ENCODE measurements around the gene CDCA3. TPM values are rescaled to one million over a fixed set of nuclear protein-coding genes. Genes with fewer than 3 reads are reported as not detected.
"Not testable (repeated sequence)": the region's sequence is repeated elsewhere in the genome, so short reads cannot be mapped to it uniquely, and the experiment has no call there.

The CDCA3 gene
- total and polyA plus RNA-seq, 2 of the 13 experiments (the other 11 are each of a cell fraction or from before 2014, with no cell fraction given) = 32.7 to 56.5 TPM

DNA sequence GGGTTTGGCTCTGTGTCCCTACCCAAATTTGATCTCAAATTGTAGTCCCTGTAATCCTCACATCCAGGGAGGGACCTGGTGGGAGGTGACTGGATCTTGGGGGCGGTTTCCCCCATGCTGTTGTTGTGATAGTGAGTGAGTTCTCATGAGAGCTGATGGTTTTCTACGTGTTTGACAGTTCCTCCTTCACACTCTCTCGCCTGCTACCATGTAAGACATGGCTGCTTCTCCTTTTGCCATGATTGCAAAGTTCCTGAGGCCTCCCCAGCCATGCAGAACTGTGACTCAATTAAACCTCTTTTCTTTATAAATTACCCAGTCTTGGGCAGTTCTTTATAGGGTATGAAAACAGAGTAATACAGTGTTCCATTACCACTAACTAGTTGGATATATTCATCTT lies 43.2 kb upstream of the CDCA3 start:
- Histone ChIP-seq H3K27ac (ENCODE audit: extremely low read length, insufficient read depth, low read length) (no peak overlapping the region), H3K27me3 (ENCODE audit: control insufficient read depth in 1 of 2, insufficient read depth in 2 of 2, low read length in 2 of 2) (no peaks in the 10 kb centered on the region; a peak in 1 of 5 replicates), H3K9ac (ENCODE audit: insufficient read depth, low read depth, low read length) (no peak overlapping the region), H4K20me1 (ENCODE audit: insufficient read depth, low read length) (no peaks in the 10 kb centered on the region), H3K4me2 (ENCODE audit: low read depth, low read length) (no peak overlapping the region), H3K4me3 (replicated peaks in 1 of 3; ENCODE audit: insufficient read depth in 1 of 3, low read depth in 2 of 3, low read length in 3 of 3) (no peak overlapping the region), H3K9me3 (ENCODE audit: low read length) (no peaks in the 10 kb centered on the region), H3K4me1 (ENCODE audit: insufficient read depth, low read length) (peaks cover 28% of the 10 kb centered on the region), H3K36me3 (replicated peaks in 1 of 2; ENCODE audit: control insufficient read depth in 1 of 2, insufficient read depth in 2 of 2, low read length in 2 of 2) (no peaks in the 10 kb centered on the region), H2AFZ (ENCODE audit: low read length) (no peak overlapping the region), H3K79me2 (ENCODE audit: insufficient read depth, low read length) (no peaks in the 10 kb centered on the region)
- TF ChIP-seq ZNF331 (CRISPR knock-in tag; IDR thresholded peaks at IDR 0.05) (no peak), SMAD9 (CRISPR knock-in tag; IDR thresholded peaks at IDR 0.05) (no peak)
- TF ChIP-seq, protein P1, sequence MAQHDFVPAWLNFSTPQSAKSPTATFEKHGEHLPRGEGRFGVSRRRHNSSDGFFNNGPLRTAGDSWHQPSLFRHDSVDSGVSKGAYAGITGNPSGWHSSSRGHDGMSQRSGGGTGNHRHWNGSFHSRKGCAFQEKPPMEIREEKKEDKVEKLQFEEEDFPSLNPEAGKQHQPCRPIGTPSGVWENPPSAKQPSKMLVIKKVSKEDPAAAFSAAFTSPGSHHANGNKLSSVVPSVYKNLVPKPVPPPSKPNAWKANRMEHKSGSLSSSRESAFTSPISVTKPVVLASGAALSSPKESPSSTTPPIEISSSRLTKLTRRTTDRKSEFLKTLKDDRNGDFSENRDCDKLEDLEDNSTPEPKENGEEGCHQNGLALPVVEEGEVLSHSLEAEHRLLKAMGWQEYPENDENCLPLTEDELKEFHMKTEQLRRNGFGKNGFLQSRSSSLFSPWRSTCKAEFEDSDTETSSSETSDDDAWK (CRISPR knock-in tag; IDR thresholded peaks at IDR 0.05) = no peak
- ChIA-PET CTCF (ENCODE audit: low intra/inter-chr PET ratio, low total read pairs) (no interaction called here), POLR2A (interaction anchor here (0.8 kb wide), 1 partner anchor 21 kb away, joined by 3 read pairs; the partner anchor contains the start of gene SPSB2)
- in situ Hi-C loops (cut with HindIII; ENCODE audit: extremely low pct_ligation_motif_present, low pct_unique_long_range_greater_than_20kb) (no loop called here), intact Hi-C loops (cut with micrococcal nuclease; ENCODE audit: unreplicated experiment) (no loop called here)
- no peak for ATAC-seq
- 95% methylated on average over 3 of the region's 3 CpGs for WGBS (ENCODE audit: low lambda C conversion rate)
- DNase-seq (ENCODE audit: low spot score) = no peak
- FAIRE-seq = no peak
- BruUV-seq (replicated peaks) = no TSS peak

DNA sequence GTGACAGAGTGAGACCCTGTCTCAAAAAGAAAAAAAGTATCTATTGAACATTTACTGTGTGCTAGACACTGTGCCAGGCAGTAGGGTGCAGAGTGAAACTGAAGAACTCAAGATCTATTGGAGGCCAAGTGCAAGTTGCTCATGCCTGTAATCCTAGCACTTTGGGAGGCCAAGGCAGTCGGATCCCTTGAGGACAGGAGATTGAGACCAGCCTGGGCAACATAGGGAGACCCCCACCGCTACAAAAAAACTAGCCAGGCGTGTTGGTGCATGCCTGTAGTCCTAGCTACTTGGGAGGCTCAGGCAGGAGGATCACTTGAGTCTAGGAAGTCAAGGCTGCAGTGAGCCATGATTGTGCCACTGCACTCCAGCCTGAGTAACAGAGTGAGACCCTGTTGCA lies 41.6 kb upstream of the CDCA3 start:
- H3K4me2 ChIP-seq (ENCODE audit: low read depth, low read length); H3K79me2 ChIP-seq (ENCODE audit: insufficient read depth, low read length); H3K9me3 ChIP-seq (ENCODE audit: low read length); H3K36me3 ChIP-seq (replicated peaks in 1 of 2; ENCODE audit: control insufficient read depth in 1 of 2, insufficient read depth in 2 of 2, low read length in 2 of 2); ATAC-seq; H4K20me1 ChIP-seq (ENCODE audit: insufficient read depth, low read length); BruUV-seq (replicated peaks); DNase-seq (ENCODE audit: low spot score); FAIRE-seq; in situ Hi-C loops (cut with HindIII; ENCODE audit: extremely low pct_ligation_motif_present, low pct_unique_long_range_greater_than_20kb); intact Hi-C loops (cut with micrococcal nuclease; ENCODE audit: unreplicated experiment); H3K27ac ChIP-seq (ENCODE audit: extremely low read length, insufficient read depth, low read length); H3K4me3 ChIP-seq (replicated peaks in 1 of 3; ENCODE audit: insufficient read depth in 1 of 3, low read depth in 2 of 3, low read length in 3 of 3); CTCF ChIA-PET (ENCODE audit: low intra/inter-chr PET ratio, low total read pairs); H2AFZ ChIP-seq (ENCODE audit: low read length); H3K9ac ChIP-seq (ENCODE audit: insufficient read depth, low read depth, low read length); H3K27me3 ChIP-seq (ENCODE audit: control insufficient read depth in 1 of 2, insufficient read depth in 2 of 2, low read length in 2 of 2): not testable (repeated sequence)
- WGBS (ENCODE audit: low lambda C conversion rate) = 97% methylated on average over 3 of the region's 3 CpGs
- POLR2A ChIA-PET = interaction anchor here (2.0 to 4.4 kb wide), 8 partner anchors 9 to 216 kb away, joined by 4 to 73 read pairs (median 12); partner anchors contain the start of genes ENO2 and SPSB2
- H3K4me1 ChIP-seq (ENCODE audit: insufficient read depth, low read length) = peaks cover 41% of the 10 kb centered on the region

Data from HepG2 (cell line).